ENCODE data around the gene AK9. TPM values are rescaled to one million over a fixed set of nuclear protein-coding genes. Genes with fewer than 3 reads are reported as not detected.

AK9 gene
- total RNA-seq, 2 donors from 2014 or later: 10.4 to 12.3 TPM

GRCh38 chr6:109446541-109446940 lies 244.5 kb downstream of the AK9 start:
- no peak for TF ChIP-seq CTCF (IDR thresholded peaks at IDR 0.05)
- Histone ChIP-seq H3K27ac (no peak overlapping the region), H3K4me3 (no peak overlapping the region), H3K27me3 (no peaks in the 10 kb centered on the region), H3K36me3 (peaks cover 5% of the 10 kb centered on the region), H3K4me1 (peaks cover 0 to 6% of the 10 kb centered on the region in 2 donors), H3K9me3 (no peaks in the 10 kb centered on the region)
- DNase-seq (ENCODE audit: low spot score): no peak

GRCh38 chr6:109446072-109446471 lies 244.9 kb downstream of the AK9 start:
- no peak for TF ChIP-seq CTCF (IDR thresholded peaks at IDR 0.05)
- H3K27ac ChIP-seq: no peak overlapping the region
- DNase-seq (ENCODE audit: low spot score): no peak
- no peaks in the 10 kb centered on the region for H3K27me3 ChIP-seq
- no peak overlapping the region for H3K4me3 ChIP-seq
- no peaks in the 10 kb centered on the region for H3K9me3 ChIP-seq
- H3K4me1 ChIP-seq: peaks cover 0 to 11% of the 10 kb centered on the region in 2 donors
- H3K36me3 ChIP-seq: peaks cover 5% of the 10 kb centered on the region

- Histone ChIP-seq H3K27ac (no peak overlapping the region), H3K9me3 (no peaks in the 10 kb centered on the region), H3K36me3 (peaks cover 5% of the 10 kb centered on the region), H3K27me3 (no peaks in the 10 kb centered on the region), H3K4me3 (no peak overlapping the region), H3K4me1 (peaks cover 0 to 12% of the 10 kb centered on the region in 2 donors)
- TF ChIP-seq CTCF (IDR thresholded peaks at IDR 0.05): no peak
- DNase-seq (ENCODE audit: low spot score): no peak
Measured at GRCh38 chr6:109445382-109445781, 245.6 kb downstream of the AK9 start.

GRCh38 chr6:109443425-109443950 lies 247.5 kb downstream of the AK9 start:
- no peak for DNase-seq (ENCODE audit: low spot score)
- H3K36me3 ChIP-seq: peaks cover 5% of the 10 kb centered on the region
- peaks cover 0 to 20% of the 10 kb centered on the region in 2 donors for H3K4me1 ChIP-seq
- no peak overlapping the region for H3K27ac ChIP-seq
- no peaks in the 10 kb centered on the region for H3K27me3 ChIP-seq
- H3K4me3 ChIP-seq: no peak overlapping the region
- no peak for TF ChIP-seq CTCF (IDR thresholded peaks at IDR 0.05)
- H3K9me3 ChIP-seq: no peaks in the 10 kb centered on the region

Other genes with a start within 250 kb of the AK9 start
- 10 to 100 TPM in 1 of 2 donors, 1 to 10 TPM in 1; 4.5 to 11.6 TPM for gene MICAL1, start 235.4 kb downstream of the AK9 start, total RNA-seq
- 1 to 10 TPM; 3.7 to 4.5 TPM for gene ZBTB24, start 208.0 kb downstream of the AK9 start, total RNA-seq
- 1 to 10 TPM; 6.2 to 9.6 TPM for gene FIG4, start 94 bp upstream of the AK9 start, total RNA-seq